HL-60/S4 treated with retinoic acid at 250 ng/mL for 4 days and 3 days (cell line): ENCODE results near the gene SPATA13.

ENCODE experiments used
- in situ Hi-C: fragments of 300-500 bp; cut with MboI; formaldehyde crosslinking; loops from 2 replicates; pipeline ENCODE4 v1.7.0; 2022; ENCODE audit warnings: low sequenced_read_pairs

SPATA13 gene

GRCh38 chr13:24276306-24276705 is 115.8 kb downstream of the SPATA13 start:
- in situ Hi-C loops, result no loop called here

DNA sequence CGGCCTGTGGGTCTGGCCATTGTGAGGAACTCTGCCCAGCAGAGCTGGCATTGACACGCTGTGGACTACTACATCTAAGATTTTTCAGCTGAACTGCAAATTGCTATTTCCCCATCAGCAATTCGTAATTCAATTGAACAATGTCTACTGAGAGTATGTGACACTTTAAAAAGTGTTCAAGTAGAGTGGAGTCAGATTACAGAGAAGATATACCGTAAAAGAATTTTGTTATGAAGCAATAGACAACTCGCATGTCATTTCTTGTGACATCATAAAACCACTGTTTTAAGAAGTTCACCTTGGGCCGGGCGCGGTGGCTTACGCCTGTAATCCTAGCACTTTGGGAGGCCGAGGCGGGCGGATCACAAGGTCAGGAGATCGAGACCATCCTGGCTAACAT is 116.3 kb downstream of the SPATA13 start:
- in situ Hi-C loops, result no loop called here

GRCh38 chr13:24277761-24278160 is 117.2 kb downstream of the SPATA13 start:
- in situ Hi-C loops, result no loop called here

DNA sequence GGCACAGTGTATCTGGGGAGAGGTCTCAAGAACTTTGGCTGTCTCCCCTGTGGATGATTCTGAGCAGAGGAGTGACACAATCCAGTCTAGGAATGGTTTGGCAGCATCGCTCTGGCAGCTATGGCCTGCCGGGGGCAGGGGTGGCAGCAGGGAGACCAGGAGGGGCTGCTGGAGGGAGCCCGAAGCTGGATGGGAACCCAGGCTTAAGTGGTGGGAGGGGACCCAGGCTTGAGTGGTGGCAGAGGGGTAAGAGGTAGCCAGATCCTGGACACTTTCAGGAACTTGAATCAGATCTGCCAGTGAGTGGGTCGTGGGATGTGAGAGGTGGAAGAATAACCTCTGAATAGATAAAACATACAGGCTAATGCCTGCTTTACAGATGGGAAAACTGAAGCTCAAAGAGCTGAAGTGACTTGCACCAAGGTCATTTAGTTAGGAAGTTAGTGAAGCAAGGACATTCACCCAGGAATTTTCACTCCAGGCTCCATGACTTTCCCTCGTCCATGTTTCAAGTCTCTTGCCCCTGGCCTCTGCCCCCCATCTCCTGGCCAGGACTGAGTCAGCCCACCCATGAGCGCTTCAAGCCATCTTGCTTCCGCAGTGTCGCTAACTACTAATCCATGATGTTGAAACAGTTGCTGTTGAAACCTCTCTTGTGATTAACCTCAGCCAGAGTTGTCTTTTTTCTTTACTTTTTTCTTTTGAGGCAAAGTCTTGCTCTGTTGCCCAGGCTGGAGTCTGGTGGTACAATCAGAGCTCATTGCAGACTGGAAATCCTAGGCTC is 119.0 kb downstream of the SPATA13 start:
- in situ Hi-C loops, result no loop called here

- in situ Hi-C loops, result no loop called here
Observed at GRCh38 chr13:24280720-24281119, 120.2 kb downstream of the SPATA13 start.

DNA sequence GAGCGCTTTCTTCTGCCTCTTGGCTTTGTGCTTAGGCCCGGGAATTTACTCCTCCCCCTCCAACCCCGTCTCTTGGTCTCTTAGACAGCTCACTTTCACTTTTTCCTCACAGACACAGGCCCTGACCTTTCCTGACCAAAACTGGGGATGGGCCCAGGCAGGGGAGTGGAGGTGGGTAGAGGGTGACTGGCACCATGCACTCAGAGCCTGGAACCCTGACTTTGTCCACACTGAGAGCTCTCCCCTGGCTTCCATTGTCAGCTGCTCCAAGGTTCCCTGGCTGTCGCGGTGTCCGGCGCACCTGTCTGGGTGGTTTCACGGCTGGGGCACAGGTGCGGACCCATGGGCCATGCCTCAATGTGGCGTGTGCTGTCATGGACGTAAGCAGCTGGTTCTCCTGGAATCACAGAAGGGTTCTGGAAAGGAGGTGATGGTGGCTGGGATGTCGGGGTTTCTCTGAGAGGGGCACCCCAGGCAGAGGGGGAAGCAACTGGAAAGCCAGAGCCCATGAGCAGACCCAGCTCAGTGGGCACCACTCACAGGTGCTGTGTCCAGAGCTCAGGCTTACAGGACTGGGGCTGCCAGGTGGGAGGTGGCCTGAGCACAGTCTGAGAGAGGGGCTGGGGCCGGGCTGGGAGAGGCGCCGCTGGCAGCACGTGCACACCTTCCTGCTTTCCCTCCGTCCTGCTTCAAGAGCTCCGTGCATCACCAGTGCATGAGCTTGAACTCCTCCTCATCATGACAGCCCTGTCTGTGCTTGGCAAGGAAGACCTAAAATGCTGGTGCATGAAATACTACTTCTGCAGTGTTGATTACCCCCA is 120.9 kb downstream of the SPATA13 start:
- in situ Hi-C loops, result no loop called here

- in situ Hi-C loops, result no loop called here
Observed at GRCh38 chr13:24282256-24282655, 121.7 kb downstream of the SPATA13 start.

- in situ Hi-C loops, result no loop called here
Observed at GRCh38 chr13:24284889-24285565, 124.5 kb downstream of the SPATA13 start.

DNA sequence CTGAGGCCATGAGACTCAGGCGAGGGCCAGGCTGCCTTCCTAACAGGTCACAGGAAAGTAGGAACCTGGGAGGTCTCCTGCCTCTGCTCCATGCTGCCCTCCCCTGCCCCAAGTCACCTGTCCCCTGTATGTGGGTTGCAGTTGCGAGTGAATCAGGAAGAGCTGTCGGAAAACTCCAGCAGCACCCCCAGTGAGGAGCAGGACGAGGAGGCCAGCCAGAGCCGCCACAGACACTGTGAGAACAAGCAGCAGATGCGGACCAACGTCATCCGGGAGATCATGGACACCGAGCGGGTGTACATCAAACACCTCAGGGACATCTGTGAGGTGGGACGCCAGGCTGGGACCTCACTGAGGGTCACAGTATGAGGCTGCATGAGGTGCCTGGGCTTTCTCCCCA is 126.1 kb downstream of the SPATA13 start:
- in situ Hi-C loops, result no loop called here

DNA sequence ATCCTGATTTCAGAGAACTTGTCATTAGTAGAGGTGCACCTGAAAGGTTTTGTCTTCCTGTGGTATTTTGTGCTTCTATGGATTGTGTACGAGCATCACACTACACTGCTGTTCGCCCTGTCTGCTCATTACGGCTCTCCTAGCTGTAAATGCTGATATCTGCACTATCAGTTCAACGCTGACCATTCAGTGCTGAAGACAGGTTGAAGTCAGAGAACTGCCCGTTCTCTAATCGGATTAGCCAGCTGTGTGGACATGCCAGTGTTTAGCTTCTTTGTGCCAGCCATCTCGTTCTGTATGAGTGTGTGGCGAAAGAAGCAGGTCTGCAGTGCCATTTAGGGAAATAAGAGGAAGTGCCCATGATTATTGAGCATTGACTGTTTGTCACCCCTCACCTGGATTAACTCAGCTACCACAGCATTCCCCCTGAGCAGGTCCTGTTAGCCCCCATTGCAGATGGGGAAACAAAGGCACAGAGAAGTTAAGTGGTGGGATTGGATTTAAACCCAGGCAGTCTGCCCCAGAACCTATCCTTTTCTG is 127.3 kb downstream of the SPATA13 start:
- in situ Hi-C loops, result no loop called here

DNA sequence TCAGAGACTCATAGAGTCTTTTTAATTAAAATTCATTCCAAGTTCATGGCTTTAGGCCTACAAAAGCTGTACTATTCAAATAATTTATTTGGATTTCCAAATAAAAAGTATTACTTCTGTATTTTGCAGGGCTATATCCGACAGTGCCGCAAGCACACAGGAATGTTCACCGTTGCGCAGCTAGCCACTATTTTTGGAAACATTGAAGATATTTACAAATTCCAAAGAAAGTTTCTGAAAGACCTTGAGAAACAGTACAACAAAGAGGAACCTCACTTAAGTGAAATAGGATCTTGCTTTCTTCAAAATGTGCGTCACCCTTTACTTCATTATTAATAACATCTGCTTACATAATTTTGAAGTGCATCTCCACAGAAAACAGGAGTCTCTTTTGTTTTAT is 128.3 kb downstream of the SPATA13 start:
- in situ Hi-C loops, result no loop called here

DNA sequence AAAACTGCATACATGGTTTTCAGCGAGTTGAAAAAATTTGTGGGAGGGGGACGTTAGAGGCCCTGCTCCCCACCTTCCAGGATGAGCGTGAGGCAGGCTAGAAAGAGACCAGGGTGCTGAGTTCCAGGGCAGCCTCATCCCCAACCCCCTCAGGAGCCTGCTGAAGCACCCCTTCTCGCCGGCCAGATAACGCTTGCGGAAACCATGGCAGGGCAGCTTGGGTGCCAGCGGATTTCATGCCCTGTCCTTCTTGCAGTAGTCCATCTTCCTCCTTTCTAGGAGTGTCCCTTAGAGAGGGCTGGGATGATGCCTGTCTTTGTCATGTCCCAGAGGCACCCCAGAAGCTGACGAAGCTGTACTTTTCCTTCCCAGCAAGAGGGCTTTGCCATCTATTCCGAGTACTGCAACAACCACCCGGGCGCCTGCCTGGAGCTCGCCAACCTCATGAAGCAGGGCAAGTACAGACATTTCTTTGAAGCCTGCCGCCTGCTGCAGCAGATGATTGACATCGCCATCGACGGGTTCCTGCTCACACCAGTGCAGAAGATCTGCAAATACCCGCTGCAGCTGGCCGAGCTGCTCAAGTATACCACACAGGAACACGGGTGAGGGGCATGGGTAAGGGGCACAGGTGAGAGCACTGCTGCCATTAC is 129.9 kb downstream of the SPATA13 start:
- in situ Hi-C loops, result no loop called here

DNA sequence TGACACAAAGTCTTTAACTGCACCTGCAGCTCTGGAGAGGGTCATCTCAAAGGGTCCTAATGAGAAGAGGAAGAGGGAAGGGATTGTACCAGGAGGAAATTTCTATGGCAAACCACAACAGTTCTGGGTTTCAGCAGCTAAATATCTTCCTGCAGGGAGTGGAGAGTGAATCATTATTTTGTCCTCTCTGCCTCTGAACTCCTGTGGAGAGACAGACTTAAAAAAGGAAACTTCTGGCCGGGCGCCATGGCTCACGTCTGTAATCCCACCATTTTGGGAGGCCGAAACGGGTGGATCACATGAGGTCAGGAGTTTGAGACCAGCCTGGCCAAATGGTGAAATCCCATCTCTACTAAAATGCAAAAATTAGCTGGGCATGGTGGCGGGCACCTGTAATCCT is 132.0 kb downstream of the SPATA13 start:
- in situ Hi-C loops, result no loop called here

DNA sequence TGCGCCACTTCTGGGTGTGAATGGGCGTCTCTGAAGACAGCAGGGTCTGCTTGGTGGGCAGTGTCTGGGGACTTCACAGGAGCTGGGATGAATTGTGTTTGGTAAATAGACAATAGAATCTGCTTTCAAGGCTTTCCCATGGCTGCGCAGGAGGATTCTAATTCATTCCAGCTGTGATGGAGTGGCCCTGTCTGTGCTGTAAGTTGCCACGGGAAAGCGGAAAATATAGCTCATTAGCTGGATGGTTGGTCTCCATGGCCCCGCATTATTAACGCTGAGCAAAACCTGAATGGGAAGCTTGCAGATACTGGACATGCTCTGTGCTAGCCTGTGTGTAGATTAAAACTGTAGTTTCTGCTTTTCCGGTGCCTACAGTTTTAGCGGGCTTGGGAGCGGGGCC is 133.2 kb downstream of the SPATA13 start:
- in situ Hi-C loops, result no loop called here

DNA sequence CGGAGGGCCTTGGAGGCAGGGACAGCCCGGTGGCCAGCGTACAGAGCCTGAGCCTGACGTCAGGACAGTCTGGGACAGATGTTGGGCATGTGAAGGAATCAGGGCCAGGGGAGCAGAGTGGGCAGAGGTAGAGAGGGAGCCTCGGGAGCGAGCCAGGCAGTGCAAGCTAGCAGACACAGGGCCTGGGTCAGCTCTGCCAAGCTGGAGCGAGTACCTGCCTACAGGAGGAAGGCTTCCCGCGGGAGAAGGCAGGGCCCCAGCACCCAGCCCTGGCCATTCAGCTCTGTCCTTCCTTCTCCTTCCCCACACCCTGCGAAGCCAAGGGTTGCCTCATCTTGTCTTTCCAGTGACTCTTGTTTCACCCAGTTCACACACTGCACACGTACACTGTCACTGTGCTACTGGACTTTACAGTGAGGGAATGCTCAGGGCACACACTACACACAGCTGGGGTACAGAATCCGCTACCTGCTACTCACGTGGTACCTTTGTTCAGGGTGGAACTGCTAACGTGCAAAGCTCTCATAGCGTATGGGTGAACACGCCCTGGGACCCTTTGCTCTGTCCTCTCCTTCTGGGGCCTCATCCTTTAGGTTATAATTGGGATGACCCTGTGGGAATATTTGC is 139.1 kb downstream of the SPATA13 start:
- in situ Hi-C loops, result no loop called here

DNA sequence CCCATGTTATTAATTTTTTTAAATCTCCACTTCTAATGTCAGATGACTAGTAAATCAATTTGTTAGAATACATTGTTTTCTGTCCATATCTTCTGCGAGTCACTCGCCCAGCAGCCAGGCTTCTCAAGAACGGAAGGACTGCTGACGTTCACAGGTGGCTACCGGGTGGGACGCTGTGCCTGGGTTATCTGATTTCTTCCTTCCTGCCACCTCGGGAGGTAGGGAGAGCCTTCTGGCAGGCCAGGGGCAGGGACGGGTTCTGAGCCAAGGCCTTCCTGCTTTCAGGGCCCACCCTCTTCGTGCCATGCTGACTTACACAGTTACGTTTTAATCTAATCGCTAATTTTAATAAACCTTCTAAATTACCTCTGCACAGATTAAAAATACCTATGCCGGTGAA is 140.9 kb downstream of the SPATA13 start:
- in situ Hi-C loops, result no loop called here

DNA sequence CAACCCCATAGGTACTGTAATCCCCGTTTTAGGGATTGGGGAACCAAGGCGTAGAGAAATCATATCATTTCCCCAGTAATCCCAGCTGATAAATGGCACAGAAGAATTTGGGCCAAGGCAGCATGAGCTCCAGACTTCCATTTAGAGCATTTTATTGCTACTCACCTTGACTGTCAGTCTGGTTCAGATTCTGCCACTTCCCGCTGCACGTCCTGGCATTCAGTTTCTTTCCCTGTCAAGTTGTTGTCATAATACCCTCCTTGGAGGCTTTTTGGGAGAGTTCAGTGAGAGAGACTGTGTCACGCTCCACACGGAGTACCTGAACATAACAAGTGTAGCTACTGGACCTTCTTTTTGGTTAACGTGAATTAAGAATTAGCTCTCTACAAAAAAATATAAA is 141.4 kb downstream of the SPATA13 start:
- in situ Hi-C loops, result no loop called here

- in situ Hi-C loops, result no loop called here
Observed at GRCh38 chr13:24304620-24305019, 144.1 kb downstream of the SPATA13 start.

GRCh38 chr13:24306632-24307031 is 146.1 kb downstream of the SPATA13 start:
- in situ Hi-C loops, result no loop called here
